A549 (cell line): ENCODE results near the gene SLC13A2. TPM values are rescaled to one million over a fixed set of nuclear protein-coding genes. Genes with fewer than 3 reads are reported as not detected.

Source experiments
- ATAC-seq, 2 experiments: fragments of 200-7000 bp in 1 of 2; fragments of >200 bp in 1 of 2; cut with Nextera tagmentation in 1 of 2; cut with Tn5 transposase in 1 of 2; 3 replicates each; pipeline versions ENCODE4 v1.8.0 to v1.9.1; 2018 to 2020; ENCODE audit warnings: mild to moderate bottlenecking in 1 of 2, moderate library complexity in 1 of 2
- CTCF ChIA-PET: fragments of 300-600 bp; sonication (Branson Sonifier 250); formaldehyde crosslinking; extraction: SDS; loops from one replicate; lab custom pipeline; 2021; ENCODE audit warnings: antibody characterized with exemption, inconsistent platforms; lab: Yijun Ruan, JAX
- POLR2A ChIA-PET: fragments of 350-600 bp; formaldehyde crosslinking; extraction: SDS; loops from one replicate; lab custom pipeline; 2021; ENCODE audit warnings: antibody characterized with exemption, inconsistent platforms; lab: Yijun Ruan, JAX
- DNase-seq, 2 experiments: peaks; one replicate each; pipeline versions ENCODE4 v3.0.0 to v3.0.0-alpha.2; 2011 to 2016; ENCODE audit warnings: low read depth in 1 of 2, low spot score in 1 of 2
- FAIRE-seq: peaks from 2 replicates; lab custom pipeline; 2011; peaks lifted over from hg19 to GRCh38; lab: Jason Lieb, UNC
- H3K27ac ChIP-seq, 2 experiments: fragments of >200 bp; sonication (Bioruptor Twin); formaldehyde crosslinking; 3 replicates each; pipeline ENCODE4 v1.5.1; 2016 to 2017
- H3K4me1 ChIP-seq: fragments of >200 bp; sonication (Bioruptor Twin); formaldehyde crosslinking; 3 replicates; pipeline ENCODE4 v1.6.1; 2016
- H3K4me2 ChIP-seq: fragments of >200 bp; sonication (Bioruptor Twin); formaldehyde crosslinking; 3 replicates; pipeline ENCODE4 v1.6.1; 2016
- H3K4me3 ChIP-seq: fragments of >200 bp; sonication (Bioruptor Twin); formaldehyde crosslinking; 3 replicates; pipeline ENCODE4 v1.5.1; 2016
- H3K9me3 ChIP-seq: fragments of >200 bp; sonication (Bioruptor Twin); formaldehyde crosslinking; 3 replicates; pipeline ENCODE4 v1.6.1; 2016
- BHLHE40 ChIP-seq: IDR thresholded peaks from 2 replicates; pipeline ENCODE4 v1.6.1; 2012; ENCODE audit warnings: low read depth, low read length, inconsistent platforms
- CBX8 ChIP-seq: fragments of 200-600 bp; sonication (generic); IDR thresholded peaks from 2 replicates; pipeline ENCODE4 v1.6.1; 2016
- CEBPB ChIP-seq, 2 experiments: fragments of >200 bp in 1 of 2; sonication (Bioruptor Twin) in 1 of 2; formaldehyde crosslinking in 1 of 2; IDR thresholded peaks; 2 replicates each; pipeline ENCODE4 v1.6.1; 2012 to 2016
- CHD2 ChIP-seq: fragments of 150-350 bp; IDR thresholded peaks from 2 replicates; pipeline ENCODE4 v1.6.1; 2014; ENCODE audit warnings: low read length; ENCODE audit not compliant: partially characterized antibody
- ESRRA ChIP-seq: fragments of 150-350 bp; IDR thresholded peaks from 2 replicates; pipeline ENCODE4 v1.6.1; 2014; ENCODE audit warnings: mild to moderate bottlenecking, low read length, borderline replicate concordance
- FOSL2 ChIP-seq, 2 experiments: fragments of 450-650 bp in 1 of 2; fragments of >200 bp in 1 of 2; sonication (Bioruptor Twin) in 1 of 2; formaldehyde crosslinking; IDR thresholded peaks; 2 replicates each; pipeline versions ENCODE4 v1.5.0 to v1.6.1; 2016 to 2020; ENCODE audit warnings: mild to moderate bottlenecking in 1 of 2, moderate library complexity in 1 of 2
- FOXS1 ChIP-seq: fragments of 250-450 bp; sonication (Bioruptor Pico); IDR thresholded peaks from 2 replicates; pipeline ENCODE4 v1.5.0; 2020; ENCODE audit warnings: mild to moderate bottlenecking, moderate library complexity
- GATA3 ChIP-seq: IDR thresholded peaks from 2 replicates; pipeline ENCODE4 v1.6.1; 2012; ENCODE audit warnings: borderline replicate concordance
- HEYL ChIP-seq: fragments of 250-450 bp; sonication (Bioruptor Pico); IDR thresholded peaks from 2 replicates; pipeline ENCODE4 v1.8.0; 2021; ENCODE audit warnings: mild to moderate bottlenecking, moderate library complexity
- HOXB13 ChIP-seq: fragments of 250-450 bp; sonication (Bioruptor Pico); IDR thresholded peaks from 2 replicates; pipeline ENCODE4 v1.5.0; 2020; ENCODE audit warnings: low read depth, mild to moderate bottlenecking, moderate library complexity
- HOXB5 ChIP-seq: fragments of 250-450 bp; sonication (Bioruptor Pico); IDR thresholded peaks from 2 replicates; pipeline ENCODE4 v1.5.0; 2020; ENCODE audit warnings: mild to moderate bottlenecking, moderate library complexity
- JUN ChIP-seq, 2 experiments: fragments of >200 bp; sonication (Bioruptor Twin); formaldehyde crosslinking; IDR thresholded peaks; 2 replicates in 1 of 2; 3 replicates in 1 of 2; pipeline ENCODE4 v1.6.1; 2016 to 2017
- JUNB ChIP-seq: fragments of >200 bp; sonication (Bioruptor Twin); formaldehyde crosslinking; IDR thresholded peaks from 2 replicates; pipeline ENCODE4 v1.6.1; 2016
- KDM1A ChIP-seq: fragments of 200-600 bp; sonication (generic); IDR thresholded peaks from 2 replicates; pipeline ENCODE4 v1.6.1; 2016; ENCODE audit warnings: low read depth, mild to moderate bottlenecking
- KDM5A ChIP-seq: fragments of 200-600 bp; sonication (generic); IDR thresholded peaks from 2 replicates; pipeline ENCODE4 v1.6.1; 2016; ENCODE audit warnings: antibody characterized with exemption, mild to moderate bottlenecking
- MAX ChIP-seq: IDR thresholded peaks from 2 replicates; pipeline ENCODE4 v1.6.1; 2012
- MAZ ChIP-seq: fragments of 150-350 bp; IDR thresholded peaks from 2 replicates; pipeline ENCODE4 v1.6.1; 2014; ENCODE audit warnings: antibody characterized with exemption, low read depth, low read length, borderline replicate concordance
- NFE2L2 ChIP-seq: fragments of 150-350 bp; conservative IDR thresholded peaks from 2 replicates; pipeline ENCODE4 v1.6.1; 2014; ENCODE audit warnings: low read length
- NR3C1 ChIP-seq: fragments of >200 bp; sonication (Bioruptor Twin); formaldehyde crosslinking; IDR thresholded peaks from 3 replicates; pipeline ENCODE4 v1.6.1; 2017
- PBX3 ChIP-seq: IDR thresholded peaks from 2 replicates; pipeline ENCODE4 v1.6.1; 2012
- PHF8 ChIP-seq: fragments of 200-600 bp; sonication (generic); IDR thresholded peaks from 2 replicates; pipeline ENCODE4 v1.6.1; 2016; ENCODE audit warnings: low read depth, mild to moderate bottlenecking, antibody characterized with exemption, moderate library complexity, borderline replicate concordance
- RAD21 ChIP-seq, 2 experiments: fragments of >200 bp in 1 of 2; sonication (Bioruptor Twin) in 1 of 2; formaldehyde crosslinking in 1 of 2; IDR thresholded peaks in 1 of 2; conservative IDR thresholded peaks in 1 of 2; 2 replicates in 1 of 2; 3 replicates in 1 of 2; pipeline ENCODE4 v1.6.1; 2012 to 2018; ENCODE audit warnings: inconsistent platforms in 1 of 2
- RCOR1 ChIP-seq: fragments of 150-350 bp; IDR thresholded peaks from 2 replicates; pipeline ENCODE4 v1.6.1; 2014; ENCODE audit warnings: antibody characterized with exemption, low read length, low read depth
- RFX5 ChIP-seq: fragments of 450-650 bp; IDR thresholded peaks from 2 replicates; pipeline ENCODE4 v1.7.1; 2014; ENCODE audit warnings: antibody characterized with exemption, mild to moderate bottlenecking, moderate library complexity
- TP53 ChIP-seq: fragments of 250-450 bp; sonication (Bioruptor Pico); IDR thresholded peaks from 2 replicates; pipeline ENCODE4 v1.5.0; 2021; ENCODE audit warnings: mild to moderate bottlenecking, moderate library complexity
- USF2 ChIP-seq: fragments of 450-650 bp; IDR thresholded peaks from 2 replicates; pipeline ENCODE4 v1.6.1; 2014; ENCODE audit warnings: antibody characterized with exemption
- ZC3H11A ChIP-seq: fragments of 450-650 bp; IDR thresholded peaks from 2 replicates; pipeline ENCODE4 v1.6.1; 2014; ENCODE audit warnings: antibody characterized with exemption, mild to moderate bottlenecking
- ZSCAN20 ChIP-seq: fragments of 250-450 bp; sonication (Bioruptor Pico); IDR thresholded peaks from 2 replicates; pipeline ENCODE4 v1.8.0; 2022; ENCODE audit warnings: mild to moderate bottlenecking, moderate library complexity
- WGBS: methylation state at CpG from one replicate; pipeline ENCODE4 v1.1.6; 2017; ENCODE audit errors: missing lambda C conversion rate; 5-methylcytosine and 5-hydroxymethylcytosine counted together
- polyA plus RNA-seq, 4 experiments: library from polyadenylated mRNA; depleted of rRNA in 3 of 4; stranded (reverse); fragments of >200 nt; fragmentation: RNase III in 1 of 4; extraction: RNeasy Plus Mini Kit Qiagen cat#74134 plus additional on column Dnase treatment in 1 of 4; gene quantifications; 2 replicates in 3 of 4; 3 replicates in 1 of 4; pipeline ENCODE4 v1.2.3, GENCODE V29; 2011 to 2017

The SLC13A2 gene
- polyA plus RNA-seq, 2 of the 4 experiments (the other 2 are of a cell fraction) = 0.06 TPM; not detected in 1

GRCh38 chr17:28491860-28492259 lies 18.4 kb downstream of the SLC13A2 start:
- no peak overlapping the region for H3K4me2 ChIP-seq
- ATAC-seq (no peak), DNase-seq (no peak), FAIRE-seq (no peak)
- ChIA-PET CTCF (interaction anchor here (0.8 to 17.3 kb wide), 6 partner anchors 7 to 224 kb away, joined by 3 to 317 read pairs (median 106); partner anchors contain the start of genes FOXN1, RSKR and UNC119), POLR2A (no interaction called here)
- TF ChIP-seq PBX3 = no peak
- TF ChIP-seq HOXB5 = no peak
- no peak for TF ChIP-seq FOXS1 (CRISPR knock-in tag)
- TF ChIP-seq NFE2L2 = no peak
- TF ChIP-seq KDM1A = no peak
- no peak for TF ChIP-seq TP53 (CRISPR knock-in tag)
- no peak for TF ChIP-seq HEYL (CRISPR knock-in tag)
- TF ChIP-seq RCOR1 = no peak
- TF ChIP-seq PHF8 = no peak
- no peak for TF ChIP-seq NR3C1
- TF ChIP-seq CEBPB (IDR thresholded peaks at IDR 0.05) = no peak
- no peak for TF ChIP-seq BHLHE40
- TF ChIP-seq JUNB = no peak
- H3K4me3 ChIP-seq = no peak overlapping the region
- 60% methylated on average over 3 of the region's 3 CpGs for WGBS
- no peak overlapping the region for H3K27ac ChIP-seq
- no peaks in the 10 kb centered on the region for H3K9me3 ChIP-seq
- H3K4me1 ChIP-seq = peaks cover 13% of the 10 kb centered on the region

GRCh38 chr17:28492352-28493310 lies 19.2 kb downstream of the SLC13A2 start:
- H3K4me3 ChIP-seq = no peak overlapping the region
- no peaks in the 10 kb centered on the region for H3K9me3 ChIP-seq
- TF ChIP-seq ZC3H11A = no peak
- 0 out of 5 replicates have a peak, but pooled peaks of 1 of the 2 experiments have one; percentile 13 for TF ChIP-seq RAD21 (conservative IDR thresholded peaks at IDR 0.05 in 1 of 2, IDR thresholded peaks at IDR 0.05 in 1 of 2)
- WGBS = 29% methylated on average over 4 of the region's 4 CpGs
- no peak overlapping the region for H3K4me2 ChIP-seq
- no peak for ATAC-seq
- peak in 1 of 2 experiments; percentile 29 for DNase-seq
- H3K27ac ChIP-seq = no peak overlapping the region
- ChIA-PET POLR2A (interaction anchor here (0.6 kb wide), 1 partner anchor 227 kb away, joined by 3 read pairs; the partner anchor contains the start of gene RPL23A), CTCF (interaction anchor here (0.6 to 17.3 kb wide), 17 partner anchors 7 to 1315 kb away, joined by 3 to 317 read pairs (median 4); partner anchors contain the start of genes FOXN1, RSKR and UNC119)
- no peak for FAIRE-seq
- H3K4me1 ChIP-seq = peaks cover 13% of the 10 kb centered on the region

GRCh38 chr17:28493460-28493859 lies 20.0 kb downstream of the SLC13A2 start:
- ChIA-PET CTCF (interaction anchor here (0.8 to 17.3 kb wide), 20 partner anchors 8 to 196 kb away, joined by 3 to 317 read pairs (median 5); partner anchors contain the start of genes ALDOC, FOXN1, RSKR and UNC119), POLR2A (no interaction called here)
- peaks cover 7% of the 10 kb centered on the region for H3K4me1 ChIP-seq
- H3K27ac ChIP-seq = no peak overlapping the region
- H3K4me3 ChIP-seq = no peak overlapping the region
- TF ChIP-seq MAX (no peak), HOXB13 (no peak), NR3C1 (no peak), PBX3 (no peak), KDM5A (no peak), MAZ (no peak), GATA3 (no peak), CBX8 (no peak), JUN (IDR thresholded peaks at IDR 0.05) (no peak), CHD2 (no peak), FOSL2 (IDR thresholded peaks at IDR 0.05) (no peak), FOSL2 (CRISPR knock-in tag; IDR thresholded peaks at IDR 0.05) (no peak), RAD21 (conservative IDR thresholded peaks at IDR 0.05 in 1 of 2, IDR thresholded peaks at IDR 0.05 in 1 of 2) (no peak), ESRRA (no peak), FOXS1 (CRISPR knock-in tag) (no peak), USF2 (no peak), ZSCAN20 (CRISPR knock-in tag) (no peak), JUNB (no peak), RFX5 (no peak), CEBPB (IDR thresholded peaks at IDR 0.05) (no peak)
- TF ChIP-seq, all 56 proteins: peak for 0
- no peak overlapping the region for H3K4me2 ChIP-seq
- FAIRE-seq (no peak), ATAC-seq (no peak), DNase-seq (no peak)
- no peaks in the 10 kb centered on the region for H3K9me3 ChIP-seq
- WGBS = 29% methylated on average over 6 of the region's 9 CpGs
